Stimulated activated CD8-positive, alpha-beta memory T cell treated with anti-CD3 and anti-CD28 coated beads, Interleukin-12 subunit alpha, Interleukin-12 subunit beta, amount 100 ng/mL, for 24 hours (primary cell): ENCODE results near the gene KIF2C.
A peak's percentile ranks its signal among the peaks of the same experiment; 100 is the strongest.
"Not testable (repeated sequence)": the region's sequence is repeated elsewhere in the genome, so short reads cannot be mapped to it uniquely, and the experiment has no call there.

Experiments
- DNase-seq: peaks from one replicate; pipeline ENCODE4 v3.0.0-alpha.2; 2020; ENCODE audit errors: extremely low read depth

The KIF2C gene

DNA sequence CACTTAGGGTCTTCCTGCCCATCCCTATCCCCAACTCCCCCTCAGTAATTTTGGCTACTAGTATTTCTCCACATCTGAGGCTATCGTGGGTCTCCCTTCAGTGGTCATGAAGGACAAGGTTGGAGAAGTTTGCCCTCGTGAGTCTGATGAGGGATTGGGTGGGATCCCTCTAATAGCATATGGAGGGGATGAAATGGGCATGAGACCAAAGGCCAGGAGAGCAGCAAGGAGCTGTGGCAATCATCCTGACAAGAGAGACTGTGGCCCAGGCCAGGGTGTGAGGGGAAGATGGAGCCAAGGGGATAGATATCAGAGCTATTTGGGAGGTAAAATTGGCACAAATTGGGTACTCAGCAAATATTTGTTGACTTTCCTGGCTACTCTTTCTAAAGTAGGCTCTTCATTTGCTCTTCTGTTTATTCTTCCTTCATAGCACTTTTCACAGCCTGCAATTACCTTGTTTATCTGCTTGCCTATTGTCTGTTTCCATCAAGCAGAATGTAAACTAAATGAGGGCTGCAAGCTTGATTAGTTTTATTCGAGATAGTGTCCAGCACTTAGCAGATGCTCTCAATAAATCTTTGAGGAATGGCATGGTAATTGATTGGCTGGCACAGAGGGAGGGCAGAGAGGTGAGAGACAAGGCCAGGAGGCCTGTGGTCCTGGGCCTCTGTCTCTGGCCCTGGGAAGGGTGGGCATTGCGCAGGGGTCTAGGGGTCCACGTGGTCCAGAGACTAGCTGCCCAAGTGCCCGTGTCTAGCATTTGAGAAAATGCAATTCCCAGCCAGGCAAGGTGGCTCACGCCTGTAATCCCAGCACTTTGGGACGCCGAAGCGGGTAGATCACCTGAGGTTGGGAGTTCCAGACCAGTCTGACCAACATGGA lies 59.1 kb downstream of the KIF2C start:
- DNase-seq = no peak

DNA sequence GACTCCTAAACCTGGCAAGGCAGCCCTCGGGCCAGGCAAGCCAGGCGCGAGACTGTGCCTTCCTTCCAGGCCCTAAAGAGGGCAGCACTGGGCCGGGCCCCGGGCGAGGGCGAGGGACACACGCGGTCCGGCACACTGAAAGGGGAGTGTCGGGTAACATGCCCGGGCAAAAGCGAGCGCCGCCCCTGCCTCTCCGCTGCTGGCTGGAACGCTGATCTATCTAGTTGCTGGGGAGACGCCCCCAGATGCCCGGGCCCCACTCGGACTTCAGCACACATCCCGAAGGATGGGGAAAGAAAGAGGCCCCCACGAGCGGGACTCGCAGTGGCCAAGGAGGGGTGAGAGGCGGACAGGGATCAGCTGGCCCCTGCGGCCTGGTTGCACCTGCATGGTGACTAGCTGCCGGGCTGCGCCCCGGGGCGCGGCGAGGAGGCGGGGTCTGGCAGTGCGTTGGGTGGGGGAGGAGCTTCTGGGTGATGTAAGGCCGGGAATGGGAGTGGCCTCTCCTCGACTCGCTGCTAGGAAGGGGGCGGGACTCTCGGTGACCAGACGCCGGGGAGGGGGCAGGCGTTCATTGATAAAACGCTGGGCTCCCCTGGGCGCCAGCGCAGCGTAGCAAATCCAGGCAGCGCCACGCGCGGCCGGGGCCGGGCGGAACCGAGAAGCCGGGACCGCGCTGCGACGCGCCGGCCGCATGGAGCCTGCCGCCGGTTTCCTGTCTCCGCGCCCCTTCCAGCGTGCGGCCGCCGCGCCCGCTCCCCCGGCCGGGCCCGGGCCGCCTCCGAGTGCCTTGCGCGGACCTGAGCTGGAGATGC lies 60.3 kb downstream of the KIF2C start, which contains the start of gene PLK3:
PLK3 (plus strand) TSS at position 608 of the 815 bp plus-strand sequence; CDS start at position 695, 87 bp downstream.
- peak; percentile 95 for DNase-seq

DNA sequence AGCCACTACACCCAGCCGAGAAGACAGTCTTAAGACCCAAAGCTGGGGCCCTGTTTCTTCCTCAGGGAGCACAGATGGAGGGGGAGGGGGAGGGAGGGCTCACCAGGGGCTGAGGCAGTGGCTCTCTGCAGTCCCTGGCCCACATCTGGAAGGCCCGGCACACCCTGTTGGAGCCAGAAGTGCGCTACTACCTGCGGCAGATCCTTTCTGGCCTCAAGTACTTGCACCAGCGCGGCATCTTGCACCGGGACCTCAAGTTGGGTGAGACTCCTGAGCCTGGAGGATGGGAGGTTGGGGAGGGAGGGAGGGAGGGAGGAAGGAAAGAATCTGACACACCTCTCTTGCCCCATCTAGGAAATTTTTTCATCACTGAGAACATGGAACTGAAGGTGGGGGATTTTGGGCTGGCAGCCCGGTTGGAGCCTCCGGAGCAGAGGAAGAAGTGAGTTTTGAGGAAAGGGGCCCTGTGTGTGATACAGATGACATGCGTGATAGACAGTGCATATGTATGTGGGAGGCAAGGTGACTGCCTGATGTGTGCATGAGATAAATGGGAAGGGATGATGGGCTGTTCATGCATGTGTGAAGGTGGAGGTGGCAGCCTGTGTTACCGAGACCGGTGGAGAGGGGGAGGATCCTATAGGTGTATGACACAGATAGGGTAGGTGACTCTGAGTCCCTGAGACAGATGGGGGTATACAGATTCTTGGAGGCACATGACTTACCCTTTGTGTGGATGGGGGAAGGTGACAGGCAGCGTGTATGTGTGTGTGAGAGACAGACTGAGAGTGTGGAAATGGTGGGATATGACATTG lies 62.1 kb downstream of the KIF2C start:
- no peak for DNase-seq

DNA sequence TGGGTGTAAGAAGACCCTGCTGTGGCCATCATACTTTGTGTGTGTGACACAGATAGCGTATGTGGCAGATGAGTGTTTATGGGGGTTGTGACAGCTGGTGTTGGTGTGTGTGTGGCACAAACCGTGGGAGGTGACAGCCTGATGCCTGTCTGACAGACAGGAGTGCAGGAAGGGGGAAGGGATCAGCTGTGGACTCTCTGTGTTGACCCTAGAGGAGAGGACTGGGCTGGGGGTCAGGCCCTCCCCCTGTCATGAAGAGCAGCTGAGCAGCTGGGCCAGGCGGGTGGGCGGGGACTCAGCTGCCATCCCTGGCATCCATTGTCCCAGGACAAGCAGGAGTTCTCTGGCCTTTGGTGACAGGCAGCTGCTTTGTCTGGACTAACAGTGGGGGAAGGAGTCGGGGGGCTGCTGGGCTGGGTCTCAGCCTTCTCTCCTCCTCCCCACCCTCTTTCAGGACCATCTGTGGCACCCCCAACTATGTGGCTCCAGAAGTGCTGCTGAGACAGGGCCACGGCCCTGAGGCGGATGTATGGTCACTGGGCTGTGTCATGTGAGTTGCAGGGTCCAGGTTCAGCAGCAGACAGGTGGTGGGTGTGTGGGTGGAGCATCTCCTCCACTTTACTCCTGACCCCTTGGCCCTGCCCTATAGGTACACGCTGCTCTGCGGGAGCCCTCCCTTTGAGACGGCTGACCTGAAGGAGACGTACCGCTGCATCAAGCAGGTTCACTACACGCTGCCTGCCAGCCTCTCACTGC lies 62.8 kb downstream of the KIF2C start:
- DNase-seq = no peak

DNA sequence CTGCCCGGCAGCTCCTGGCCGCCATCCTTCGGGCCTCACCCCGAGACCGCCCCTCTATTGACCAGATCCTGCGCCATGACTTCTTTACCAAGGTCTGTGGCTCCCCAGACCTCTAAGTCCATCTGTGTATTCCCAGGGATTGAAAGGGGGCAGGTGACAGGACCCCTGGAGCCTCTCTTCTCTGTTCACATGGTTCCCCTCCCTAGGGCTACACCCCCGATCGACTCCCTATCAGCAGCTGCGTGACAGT lies 63.4 kb downstream of the KIF2C start:
- no peak for DNase-seq

DNA sequence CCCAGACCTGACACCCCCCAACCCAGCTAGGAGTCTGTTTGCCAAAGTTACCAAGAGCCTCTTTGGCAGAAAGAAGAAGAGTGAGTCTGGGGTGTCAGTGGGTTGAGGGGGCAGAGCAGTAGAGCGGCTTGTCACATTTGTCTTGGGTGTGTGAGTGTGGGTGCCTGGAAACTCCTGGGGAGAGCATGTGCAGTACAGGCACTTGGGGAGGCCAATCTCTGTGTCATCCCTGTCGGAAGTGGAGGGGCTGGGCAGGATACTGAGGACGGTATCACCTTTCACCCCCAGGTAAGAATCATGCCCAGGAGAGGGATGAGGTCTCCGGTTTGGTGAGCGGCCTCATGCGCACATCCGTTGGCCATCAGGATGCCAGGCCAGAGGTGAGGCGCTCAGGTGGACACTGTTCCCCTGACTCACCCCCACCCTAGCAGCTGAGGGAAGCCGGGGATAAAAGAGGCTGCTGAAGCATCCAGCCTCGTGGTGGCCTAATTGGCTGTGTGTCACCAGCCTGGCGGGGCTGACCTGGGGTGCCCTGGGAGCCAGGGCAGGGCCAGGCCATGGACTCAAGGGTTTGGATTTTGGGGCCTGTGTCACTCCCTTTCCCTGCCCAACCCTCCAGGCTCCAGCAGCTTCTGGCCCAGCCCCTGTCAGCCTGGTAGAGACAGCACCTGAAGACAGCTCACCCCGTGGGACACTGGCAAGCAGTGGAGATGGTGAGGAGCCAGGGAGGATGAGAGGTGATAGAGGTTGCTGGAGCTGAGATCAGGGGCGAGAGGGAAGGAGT lies 63.9 kb downstream of the KIF2C start:
- DNase-seq = no peak

DNA sequence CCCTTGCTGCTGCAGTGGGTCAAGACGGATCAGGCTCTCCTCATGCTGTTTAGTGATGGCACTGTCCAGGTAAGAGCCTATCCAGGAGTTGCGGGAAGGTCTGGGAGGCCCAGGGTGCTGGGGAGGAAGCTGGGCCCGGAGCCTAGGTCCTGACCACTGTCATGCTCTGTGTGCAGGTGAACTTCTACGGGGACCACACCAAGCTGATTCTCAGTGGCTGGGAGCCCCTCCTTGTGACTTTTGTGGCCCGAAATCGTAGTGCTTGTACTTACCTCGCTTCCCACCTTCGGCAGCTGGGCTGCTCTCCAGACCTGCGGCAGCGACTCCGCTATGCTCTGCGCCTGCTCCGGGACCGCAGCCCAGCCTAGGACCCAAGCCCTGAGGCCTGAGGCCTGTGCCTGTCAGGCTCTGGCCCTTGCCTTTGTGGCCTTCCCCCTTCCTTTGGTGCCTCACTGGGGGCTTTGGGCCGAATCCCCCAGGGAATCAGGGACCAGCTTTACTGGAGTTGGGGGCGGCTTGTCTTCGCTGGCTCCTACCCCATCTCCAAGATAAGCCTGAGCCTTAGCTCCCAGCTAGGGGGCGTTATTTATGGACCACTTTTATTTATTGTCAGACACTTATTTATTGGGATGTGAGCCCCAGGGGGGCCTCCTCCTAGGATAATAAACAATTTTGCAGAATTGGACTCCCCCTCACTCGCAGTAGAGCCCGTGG lies 65.8 kb downstream of the KIF2C start:
- no peak for DNase-seq

DNA sequence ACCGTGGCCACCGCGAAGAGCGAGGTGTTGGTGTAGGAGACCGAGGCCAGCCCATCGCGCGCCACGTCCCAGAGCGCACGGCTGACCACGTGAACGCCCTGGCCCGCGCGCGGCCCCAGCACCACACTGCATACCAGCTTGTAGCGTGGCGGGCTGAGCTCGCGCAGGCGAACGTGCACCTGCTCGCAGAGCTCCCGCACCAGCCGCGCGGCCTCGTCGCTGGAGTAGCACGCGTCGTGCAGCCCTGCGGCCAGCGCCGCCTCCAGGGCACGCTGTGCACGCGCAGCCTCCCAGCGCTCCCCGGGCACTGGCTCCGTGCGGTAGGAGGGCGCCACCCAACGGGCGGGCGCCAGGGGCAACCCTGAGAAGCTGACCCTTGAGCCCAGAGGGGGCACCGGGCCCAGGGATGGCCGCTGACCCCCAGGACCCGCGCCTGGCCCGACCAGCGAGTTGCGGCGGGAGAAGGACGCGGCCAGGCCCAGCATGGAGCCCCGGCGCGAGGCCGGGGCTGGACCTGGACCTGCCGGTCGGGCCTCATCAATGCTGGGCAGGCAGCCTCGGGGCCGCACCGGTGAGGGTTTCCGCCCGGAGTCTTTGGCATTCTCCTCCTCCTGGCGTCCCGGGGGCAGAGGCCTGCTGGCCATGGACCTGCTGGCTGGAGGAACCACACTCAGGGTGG lies 66.5 kb downstream of the KIF2C start:
- DNase-seq = no peak

DNA sequence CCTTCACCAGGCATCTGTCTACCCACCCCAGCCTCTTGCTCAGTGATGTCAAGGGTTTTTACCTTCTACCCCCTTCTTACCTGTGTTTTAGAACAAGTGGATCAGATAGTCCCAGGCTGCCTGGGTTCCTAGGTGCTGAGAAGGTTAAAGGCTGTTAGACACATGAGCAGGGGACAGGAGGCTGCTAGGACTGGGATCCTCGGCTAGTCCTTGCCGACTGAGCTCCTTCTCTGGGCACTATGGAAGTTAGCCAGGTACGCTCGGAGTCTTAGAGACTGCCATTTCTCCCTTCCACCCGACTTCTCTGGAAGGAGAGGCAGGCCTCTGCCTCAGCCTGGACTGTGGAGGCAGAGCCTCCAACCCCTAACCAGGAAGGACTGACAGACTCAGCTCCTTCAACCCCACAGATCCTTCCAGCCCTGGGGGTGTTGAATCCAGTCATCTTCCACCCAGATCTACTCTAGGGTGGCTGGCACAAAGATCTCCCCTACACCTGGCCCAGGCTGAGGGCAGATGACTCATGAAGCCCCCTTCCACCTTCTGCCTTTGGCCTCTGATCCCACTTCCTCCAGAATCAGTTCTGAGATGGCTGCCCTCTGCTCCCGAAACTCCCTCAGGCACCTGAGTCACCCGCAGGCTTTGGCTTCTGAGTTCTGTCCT lies 67.2 kb downstream of the KIF2C start, which contains the start of gene DYNLT4:
DYNLT4 (minus strand) TSS at position 648 of the 660 bp plus-strand sequence. CDS start 683 bp downstream, outside the sequence.
- DNase-seq = no peak

DNA sequence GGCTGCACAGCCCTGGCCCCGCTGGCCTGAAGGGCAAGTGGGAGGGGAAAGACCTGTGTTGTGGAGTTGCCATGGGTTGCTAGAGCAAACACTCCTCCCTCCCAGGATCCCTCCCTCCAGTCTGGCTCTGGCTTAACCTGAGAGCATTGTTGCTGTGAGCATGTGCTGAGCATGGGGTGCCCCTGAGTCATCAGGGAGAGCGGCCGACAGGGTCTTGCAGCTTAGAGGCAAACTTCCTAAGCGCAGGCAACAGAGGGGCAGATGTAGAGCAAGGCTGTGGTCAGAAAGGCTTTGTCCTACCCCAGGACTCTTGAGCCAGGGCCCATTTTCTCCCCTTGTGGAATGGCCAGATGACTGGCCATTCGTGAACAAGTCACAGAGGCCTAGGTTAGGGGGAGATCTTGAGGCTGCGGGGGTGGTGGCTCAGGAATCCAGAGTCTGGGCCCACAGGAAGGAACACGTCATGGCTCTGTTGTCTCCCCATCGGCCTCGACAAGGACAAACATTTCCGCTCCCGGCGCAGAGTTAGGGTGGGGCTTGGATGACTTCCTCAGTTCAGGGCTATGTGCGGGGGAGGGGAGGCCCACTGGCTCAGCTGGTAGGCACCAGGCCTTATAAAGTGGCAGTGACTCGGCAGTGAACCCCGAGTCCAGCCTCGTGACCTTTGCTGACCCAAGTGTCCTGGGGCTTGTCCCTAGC lies 67.9 kb downstream of the KIF2C start:
- no peak for DNase-seq

DNA sequence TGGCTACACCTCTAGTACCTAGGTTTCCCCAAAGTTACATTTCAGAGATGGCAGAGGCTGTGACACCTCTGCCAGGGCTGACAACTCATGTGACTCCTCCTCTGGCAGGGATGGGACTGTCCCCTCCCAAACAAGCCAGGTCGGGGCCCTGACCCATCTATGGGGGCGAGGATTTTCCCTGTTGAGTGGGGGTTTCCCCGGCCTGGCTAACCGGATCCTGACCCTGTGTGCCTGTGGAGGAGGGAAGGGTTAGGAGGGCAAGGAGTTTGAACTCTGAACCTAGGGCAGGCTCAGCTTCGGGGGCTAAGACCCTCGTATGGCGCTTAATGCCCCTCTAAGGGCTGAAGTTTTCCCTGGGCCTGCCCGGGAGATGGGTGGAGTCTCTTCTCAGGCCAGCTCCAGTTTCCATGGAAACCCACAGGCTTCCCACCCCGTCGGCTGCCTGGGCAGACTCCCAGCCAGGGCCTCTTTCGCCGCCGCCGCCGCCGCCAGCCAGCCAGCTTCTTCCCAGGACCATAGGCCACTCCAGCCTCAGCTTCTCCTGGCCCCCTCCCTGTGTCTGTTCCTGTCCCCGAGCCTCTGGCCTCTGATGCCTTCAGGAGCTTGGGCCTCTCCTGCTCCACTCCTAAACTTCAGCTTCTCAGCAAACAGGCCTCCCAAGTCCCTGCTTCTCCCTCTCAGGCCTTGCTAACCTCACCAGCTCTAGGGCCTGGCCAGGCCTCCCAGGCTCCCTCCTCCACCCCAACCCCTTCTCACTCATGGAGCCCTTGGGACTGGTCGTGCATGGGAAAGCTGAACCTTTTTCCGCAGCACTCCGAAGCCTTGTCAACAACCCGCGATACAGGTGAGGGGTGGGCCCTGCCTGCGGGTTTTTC lies 68.7 kb downstream of the KIF2C start, which contains the start of gene BTBD19:
BTBD19 (plus strand) TSS at position 461 of the 875 bp plus-strand sequence; CDS start at position 759, 298 bp downstream.
- no peak for DNase-seq

DNA sequence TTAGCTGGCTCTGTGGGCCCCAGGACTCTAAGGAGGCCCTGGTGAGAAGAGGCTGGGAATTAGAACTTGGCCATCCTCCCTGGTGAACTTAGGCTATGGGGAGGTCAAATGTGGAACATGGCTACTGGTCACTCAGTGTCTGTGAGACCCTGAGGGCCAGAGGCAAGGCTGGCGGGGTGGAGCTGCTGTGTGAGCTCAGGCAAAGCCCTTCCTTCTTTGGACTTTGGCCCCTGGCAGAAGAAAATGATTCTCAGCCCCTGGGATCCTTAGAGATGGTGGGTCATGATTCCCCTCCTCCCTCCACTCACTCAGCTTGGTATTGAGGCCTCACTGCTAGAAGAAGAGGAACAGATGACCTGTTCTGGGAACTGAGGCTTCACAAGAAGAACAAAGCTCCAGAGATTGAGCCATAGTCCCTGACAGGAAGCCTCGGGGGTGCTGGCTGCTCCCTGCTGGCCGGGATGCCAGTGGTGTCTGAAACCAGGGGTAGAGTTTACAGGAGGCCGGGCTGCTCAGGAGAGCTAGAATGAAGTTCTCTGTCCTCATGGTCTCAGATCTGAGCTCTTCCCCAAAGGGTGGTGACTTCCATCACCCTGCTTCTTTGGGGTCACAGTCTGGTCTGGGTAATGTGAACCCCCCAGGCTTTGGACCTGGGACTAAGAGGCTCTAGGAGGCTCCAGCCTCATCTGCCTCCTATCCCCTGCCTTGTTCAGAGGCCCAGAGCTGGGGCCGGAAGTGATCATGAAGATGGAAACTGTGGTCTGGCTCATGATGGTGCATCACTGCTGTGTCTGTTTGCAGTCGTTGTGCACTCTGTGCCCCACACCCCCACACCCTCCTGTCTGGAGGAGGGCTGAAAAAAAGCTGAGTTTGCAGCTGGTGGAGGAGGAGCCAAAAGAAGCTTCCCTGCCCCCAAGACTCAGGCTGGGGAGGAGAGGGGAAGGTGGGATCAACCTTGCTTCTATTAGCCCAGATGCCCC lies 69.6 kb downstream of the KIF2C start:
- no peak for DNase-seq

DNA sequence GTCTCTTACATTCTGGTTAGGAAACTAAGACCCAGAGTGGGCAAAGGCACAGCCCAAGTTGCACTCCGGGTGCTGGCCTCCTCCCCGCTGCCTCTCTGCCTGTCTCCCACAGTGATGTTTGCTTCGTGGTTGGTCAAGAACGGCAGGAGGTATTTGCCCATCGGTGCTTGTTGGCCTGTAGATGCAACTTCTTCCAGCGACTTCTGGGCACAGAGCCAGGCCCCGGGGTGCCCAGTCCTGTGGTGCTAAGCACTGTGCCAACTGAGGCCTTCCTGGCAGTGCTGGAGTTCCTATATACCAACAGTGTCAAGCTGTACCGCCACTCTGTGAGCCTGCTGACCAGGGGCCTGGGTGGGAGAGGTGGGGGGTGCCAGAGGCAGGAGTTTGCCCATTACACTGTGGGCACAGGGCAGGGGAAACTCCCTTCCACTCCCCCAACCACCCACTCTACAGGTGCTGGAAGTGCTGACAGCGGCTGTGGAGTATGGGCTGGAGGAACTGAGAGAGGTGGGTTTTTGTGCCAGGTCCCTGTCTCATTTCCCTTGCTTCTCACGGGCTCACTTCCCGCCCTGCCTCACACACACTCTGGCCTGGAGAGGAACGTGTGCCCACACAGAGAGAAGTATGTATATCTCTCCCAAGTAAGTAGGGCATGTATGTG lies 70.6 kb downstream of the KIF2C start:
- DNase-seq = no peak

DNA sequence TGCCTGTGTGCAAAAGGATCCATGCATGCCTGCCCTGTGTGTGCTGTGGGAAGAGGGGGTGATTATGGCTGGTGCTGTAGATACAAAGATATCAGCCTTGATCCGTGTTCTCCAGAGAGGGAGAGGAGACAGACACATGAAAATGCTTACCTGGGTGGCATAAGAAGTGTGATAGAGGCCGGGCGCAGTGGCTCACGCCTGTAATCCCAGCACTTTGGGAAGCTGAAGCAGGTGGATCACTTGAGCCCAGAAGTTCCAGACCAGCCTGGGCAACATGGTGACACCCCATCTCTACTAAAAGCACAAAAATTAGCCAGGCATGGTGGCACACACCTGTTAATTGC lies 71.1 kb downstream of the KIF2C start:
- DNase-seq = not testable (repeated sequence)

DNA sequence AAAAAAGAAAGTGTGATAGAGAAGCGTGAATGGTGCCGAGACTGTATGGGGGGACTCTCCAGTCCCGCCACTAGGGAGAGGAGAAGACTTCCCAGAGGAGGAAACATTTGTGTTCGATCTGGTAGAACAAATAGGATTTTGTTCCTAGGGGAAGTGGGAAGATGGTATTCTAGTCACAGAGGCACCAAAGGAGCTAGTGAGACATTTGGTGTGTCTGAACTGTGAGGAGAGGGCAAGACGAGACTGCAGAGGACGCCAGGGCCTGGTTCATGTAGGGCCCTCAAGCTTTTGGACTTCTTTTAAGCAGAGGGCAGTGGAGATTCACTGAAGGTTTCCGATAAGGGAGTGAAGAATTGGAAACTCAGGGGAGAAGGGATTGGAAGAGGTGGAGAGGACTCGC lies 71.6 kb downstream of the KIF2C start:
- no peak for DNase-seq
